SK-N-MC (cell line): ENCODE results near the gene KDM4E.

Source experiments
- EZH2 ChIP-seq: fragments of 200-600 bp; sonication (generic); IDR thresholded peaks from one replicate; pipeline ENCODE4 v1.6.1; 2017; ENCODE audit warnings: antibody characterized with exemption
- FOXP2 ChIP-seq: optimal IDR thresholded peaks from 2 replicates; pipeline ENCODE3; 2011; ENCODE audit warnings: mild to moderate bottlenecking, moderate library complexity; ENCODE audit not compliant: insufficient read depth; ENCODE audit errors: extremely low read length, control extremely low read depth
- POLR2AphosphoS5 ChIP-seq: IDR thresholded peaks from 2 replicates; pipeline ENCODE4 v1.6.1; 2012; ENCODE audit warnings: mild to moderate bottlenecking, low read depth, low read length, borderline replicate concordance

DNA sequence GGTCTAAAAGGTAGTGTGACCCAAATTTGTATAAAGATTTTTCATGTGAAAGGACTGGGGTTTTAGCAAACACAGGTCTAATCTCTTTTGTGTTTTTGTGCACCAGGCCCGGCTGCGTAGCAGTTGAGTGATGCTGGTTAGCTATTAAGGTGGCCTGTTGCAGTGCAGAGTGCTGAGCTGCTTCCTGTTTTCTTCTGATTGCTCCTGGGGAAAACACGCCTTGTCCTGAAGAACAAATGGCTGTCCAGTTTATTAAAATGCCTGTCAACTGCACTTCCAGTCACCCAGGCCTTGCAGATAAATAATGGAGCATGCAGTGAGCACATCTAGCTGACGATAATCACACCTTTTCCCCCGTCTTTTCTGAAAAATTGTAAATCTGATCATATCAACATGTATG is 43.5 kb downstream of the KDM4E start:
- TF ChIP-seq EZH2 (no peak), POLR2AphosphoS5 (no peak), FOXP2 (no peak)
